ENCODE measurements around the gene SLIT2. TPM values are rescaled to one million over a fixed set of nuclear protein-coding genes. Genes with fewer than 3 reads are reported as not detected.

Gene SLIT2
- total and polyA plus RNA-seq, 8 donors: 0.68 to 9.1 (median 1.4) TPM

GRCh38 chr4:20255251-20255586, 3.5 kb downstream of the SLIT2 start:
- Histone ChIP-seq H3K27me3 (peaks cover 0 to 34% (median 4%) of the 10 kb centered on the region in 4 donors), H3K4me1 (peaks cover 0 to 14% (median 11%) of the 10 kb centered on the region in 3 donors), H3K36me3 (no peaks in the 10 kb centered on the region), H3K27ac (no peak overlapping the region), H3K9me3 (no peaks in the 10 kb centered on the region), H3K4me3 (peak overlapping the region in 3 of 4 donors; percentile 38 to 66 (median 66))
- no peak for ATAC-seq
- intact Hi-C loops (cut with DNase I): no loop called here
- FAIRE-seq: no peak
- TF ChIP-seq, protein P1, sequence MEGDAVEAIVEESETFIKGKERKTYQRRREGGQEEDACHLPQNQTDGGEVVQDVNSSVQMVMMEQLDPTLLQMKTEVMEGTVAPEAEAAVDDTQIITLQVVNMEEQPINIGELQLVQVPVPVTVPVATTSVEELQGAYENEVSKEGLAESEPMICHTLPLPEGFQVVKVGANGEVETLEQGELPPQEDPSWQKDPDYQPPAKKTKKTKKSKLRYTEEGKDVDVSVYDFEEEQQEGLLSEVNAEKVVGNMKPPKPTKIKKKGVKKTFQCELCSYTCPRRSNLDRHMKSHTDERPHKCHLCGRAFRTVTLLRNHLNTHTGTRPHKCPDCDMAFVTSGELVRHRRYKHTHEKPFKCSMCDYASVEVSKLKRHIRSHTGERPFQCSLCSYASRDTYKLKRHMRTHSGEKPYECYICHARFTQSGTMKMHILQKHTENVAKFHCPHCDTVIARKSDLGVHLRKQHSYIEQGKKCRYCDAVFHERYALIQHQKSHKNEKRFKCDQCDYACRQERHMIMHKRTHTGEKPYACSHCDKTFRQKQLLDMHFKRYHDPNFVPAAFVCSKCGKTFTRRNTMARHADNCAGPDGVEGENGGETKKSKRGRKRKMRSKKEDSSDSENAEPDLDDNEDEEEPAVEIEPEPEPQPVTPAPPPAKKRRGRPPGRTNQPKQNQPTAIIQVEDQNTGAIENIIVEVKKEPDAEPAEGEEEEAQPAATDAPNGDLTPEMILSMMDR (IDR thresholded peaks at IDR 0.05): no peak
- WGBS, 2 donors: 61 to 70% methylated on average over 8 of the region's 8 CpGs
- no peak for DNase-seq

- DNase-seq: no peak
- no peaks in the 10 kb centered on the region for H3K9me3 ChIP-seq
- H3K4me1 ChIP-seq: peaks cover 0 to 14% (median 11%) of the 10 kb centered on the region in 3 donors
- ATAC-seq: no peak
- WGBS, 2 donors: 83 to 89% methylated on average over 4 of the region's 4 CpGs
- H3K4me3 ChIP-seq: no peak overlapping the region
- H3K36me3 ChIP-seq: no peaks in the 10 kb centered on the region
- TF ChIP-seq, protein P1 (IDR thresholded peaks at IDR 0.05): no peak
- intact Hi-C loops (cut with DNase I): no loop called here
- H3K27me3 ChIP-seq: peaks cover 0 to 34% (median 4%) of the 10 kb centered on the region in 4 donors
- FAIRE-seq: no peak
- no peak overlapping the region for H3K27ac ChIP-seq
Observed at GRCh38 chr4:20255823-20256222, 4.1 kb downstream of the SLIT2 start.

- no peaks in the 10 kb centered on the region for H3K36me3 ChIP-seq
- 77 to 85% methylated on average over 2 of the region's 2 CpGs for WGBS, 2 donors
- H3K27ac ChIP-seq: no peak overlapping the region
- TF ChIP-seq, protein P1 (IDR thresholded peaks at IDR 0.05): no peak
- peaks cover 0 to 34% (median 4%) of the 10 kb centered on the region in 4 donors for H3K27me3 ChIP-seq
- intact Hi-C loops (cut with DNase I): no loop called here
- H3K9me3 ChIP-seq: no peaks in the 10 kb centered on the region
- peaks cover 0 to 14% (median 11%) of the 10 kb centered on the region in 3 donors for H3K4me1 ChIP-seq
- no peak overlapping the region for H3K4me3 ChIP-seq
- peak; percentile 32 for FAIRE-seq
- DNase-seq: no peak
- ATAC-seq: no peak
Observed at GRCh38 chr4:20256381-20256881, 4.7 kb downstream of the SLIT2 start.

GRCh38 chr4:20259707-20260106, 8.0 kb downstream of the SLIT2 start:
- intact Hi-C loops (cut with DNase I): no loop called here
- peaks cover 0 to under 1% (median 0%) of the 10 kb centered on the region in 3 donors for H3K4me1 ChIP-seq

GRCh38 chr4:20260821-20261220, 9.1 kb downstream of the SLIT2 start:
- Histone ChIP-seq H3K27ac (no peak overlapping the region), H3K4me1 (no peaks in the 10 kb centered on the region), H3K4me3 (no peak overlapping the region), H3K27me3 (peaks cover 0 to 22% (median 3%) of the 10 kb centered on the region in 4 donors), H3K9me3 (no peaks in the 10 kb centered on the region), H3K36me3 (no peaks in the 10 kb centered on the region)
- TF ChIP-seq, protein P1 (IDR thresholded peaks at IDR 0.05): no peak
- WGBS, 2 donors: 43 to 75% methylated on average over 2 of the region's 2 CpGs
- FAIRE-seq (no peak), ATAC-seq (no peak), DNase-seq (no peak)
- intact Hi-C loops (cut with DNase I): no loop called here

More at GRCh38 chr4:20259707-20260106, 8.0 kb downstream of the SLIT2 start:
- H3K36me3 ChIP-seq: no peaks in the 10 kb centered on the region
- H3K9me3 ChIP-seq: no peaks in the 10 kb centered on the region
- FAIRE-seq (no peak), ATAC-seq (no peak), DNase-seq (no peak)
- H3K4me3 ChIP-seq: no peak overlapping the region
- TF ChIP-seq, protein P1 (IDR thresholded peaks at IDR 0.05): no peak
- H3K27me3 ChIP-seq: peaks cover 0 to 28% (median 4%) of the 10 kb centered on the region in 4 donors
- H3K27ac ChIP-seq: no peak overlapping the region
